SKM-1 (cell line): Measurements from ENCODE around the gene CALCA.
"Not testable (repeated sequence)": the region's sequence is repeated elsewhere in the genome, so short reads cannot be mapped to it uniquely, and the experiment has no call there.

Experiments used
- DNase-seq: peaks from one replicate; lab custom pipeline; 2025; ENCODE audit not compliant: unreplicated experiment; lab: John Stamatoyannopoulos, UW

The CALCA gene, protein sequence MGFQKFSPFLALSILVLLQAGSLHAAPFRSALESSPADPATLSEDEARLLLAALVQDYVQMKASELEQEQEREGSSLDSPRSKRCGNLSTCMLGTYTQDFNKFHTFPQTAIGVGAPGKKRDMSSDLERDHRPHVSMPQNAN

DNA sequence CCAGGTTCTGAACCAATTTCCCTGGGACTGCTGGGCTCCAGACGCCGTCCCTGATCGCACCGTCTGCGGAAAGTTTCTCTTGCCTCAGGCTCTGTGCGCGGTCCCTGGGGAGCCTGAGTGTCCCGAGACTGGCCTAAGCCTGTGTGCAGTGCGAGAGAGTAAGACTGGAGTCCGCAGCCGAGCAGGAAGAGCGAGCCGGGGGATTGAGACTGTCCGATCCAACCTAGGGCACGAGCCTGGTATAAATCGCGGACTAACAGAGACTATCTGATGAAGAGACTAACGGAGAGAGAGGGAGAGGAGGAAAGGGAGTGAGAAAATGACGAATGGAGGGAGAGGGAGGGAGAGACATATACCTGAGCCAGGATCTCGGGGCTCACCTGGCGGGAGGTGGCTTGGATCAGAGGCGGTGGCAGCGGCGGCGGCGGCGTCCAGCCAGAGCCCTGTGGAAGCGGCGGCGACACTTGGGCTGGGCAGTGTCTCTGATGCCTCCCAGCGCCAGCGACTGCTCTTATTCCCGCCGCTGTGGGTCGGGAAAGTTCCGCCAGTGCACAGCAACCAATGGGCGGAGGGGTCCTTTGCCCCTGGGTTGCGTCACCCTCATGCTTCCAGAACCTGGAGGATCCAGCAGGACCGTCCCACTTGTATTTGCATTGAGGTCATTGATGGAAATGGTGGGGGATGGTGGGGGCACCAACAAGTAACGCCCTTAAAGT, at the start of gene CALCA:
Gene CALCA (minus strand): TSS at position 487 of the 716 bp plus-strand sequence. CDS start 1,159 bp downstream, outside the sequence.
- no peak for DNase-seq

DNA sequence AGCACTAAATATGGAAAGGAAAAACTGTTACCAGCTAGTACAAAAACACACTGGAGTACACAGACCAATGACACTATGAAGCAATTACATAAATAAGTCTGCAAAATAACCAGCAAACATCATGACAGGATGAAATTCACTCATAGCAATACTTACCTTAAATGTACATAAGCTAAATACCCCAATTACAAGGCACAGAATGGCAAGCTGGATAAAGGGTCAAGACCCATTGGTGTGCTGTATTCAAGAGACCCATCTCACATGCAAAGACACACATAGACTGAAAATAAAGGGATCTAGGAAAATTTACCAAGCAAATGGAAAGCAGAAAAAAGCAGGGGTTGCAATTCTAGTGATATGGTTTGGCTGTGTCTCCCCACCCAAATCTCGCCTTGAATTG, 44.0 kb upstream of the CALCA start:
- no peak for DNase-seq

DNA sequence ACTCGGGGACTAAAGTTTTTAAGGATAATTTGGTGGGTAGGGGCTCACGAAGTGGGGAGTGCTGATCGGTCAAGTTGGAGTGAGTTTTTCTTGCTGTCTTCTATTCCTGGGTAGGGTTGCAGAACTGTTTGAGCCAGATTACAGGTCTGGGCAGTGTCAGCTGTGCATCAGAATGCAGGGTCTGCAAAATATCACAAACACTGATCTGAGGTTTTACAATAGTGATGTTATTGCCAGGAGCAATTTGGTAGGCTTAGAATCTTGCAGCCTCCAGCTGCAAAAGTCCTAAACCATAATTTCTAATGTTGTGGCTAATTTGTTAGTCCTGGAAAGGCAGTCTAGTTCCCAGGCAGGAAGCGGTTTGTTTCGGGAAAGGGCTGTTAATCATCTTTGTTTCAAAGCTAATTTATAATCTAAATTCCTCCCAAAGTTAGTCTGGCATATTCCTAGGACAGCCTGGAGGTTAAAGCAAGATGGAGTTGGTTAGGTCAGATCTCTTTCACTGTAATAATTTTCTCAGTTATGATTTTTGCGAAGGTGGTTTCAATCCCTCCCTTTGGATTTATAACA, 39.7 kb upstream of the CALCA start:
- DNase-seq, result no peak

DNA sequence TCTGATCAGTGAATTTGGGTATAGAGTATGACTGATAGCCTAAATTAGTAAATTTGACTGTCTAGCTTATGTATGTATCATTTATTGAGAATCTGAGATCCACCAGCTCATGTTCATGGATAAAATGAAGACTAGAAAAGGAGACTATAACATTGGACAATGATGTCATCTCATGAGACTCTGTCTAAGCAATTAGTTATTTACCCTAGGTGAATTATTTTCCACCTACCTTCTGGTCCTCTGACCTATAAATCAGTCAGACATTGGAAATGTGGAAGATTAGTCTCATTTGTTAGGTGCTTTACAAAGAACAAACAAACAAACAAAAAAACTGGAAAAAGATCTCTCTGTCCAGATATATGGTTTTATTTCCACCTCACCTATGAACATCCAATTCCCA, 38.7 kb upstream of the CALCA start:
- DNase-seq, result no peak

DNA sequence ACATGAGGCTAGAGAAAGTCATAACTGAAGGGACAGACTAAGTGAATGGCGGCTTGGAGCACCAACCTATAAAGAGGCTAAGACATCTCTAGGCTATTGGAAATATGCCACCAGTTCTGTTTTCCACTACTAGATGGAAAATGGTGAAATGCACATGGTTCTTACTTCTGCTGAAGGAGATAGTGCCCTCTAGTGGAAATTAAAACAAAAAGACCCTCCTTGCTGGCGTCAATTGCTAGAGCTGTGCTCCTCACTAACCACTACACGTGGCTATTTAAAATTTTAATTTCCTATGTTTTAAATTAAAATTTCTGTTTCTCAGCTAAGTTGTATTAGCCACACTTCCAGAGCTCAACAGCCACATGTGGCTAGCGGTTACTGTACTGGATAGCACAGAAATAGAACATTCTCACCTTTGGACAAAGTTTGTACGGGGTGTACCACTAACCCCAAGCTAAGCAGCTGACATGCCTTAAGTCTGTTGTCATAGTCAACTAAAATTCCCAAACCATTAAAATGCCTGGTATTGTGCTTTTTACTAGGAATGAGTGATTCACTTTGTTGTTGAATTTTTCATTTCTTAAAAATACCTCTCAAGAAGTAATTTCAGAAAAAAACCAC, 34.1 kb upstream of the CALCA start:
- DNase-seq, result peak; percentile 76

DNA sequence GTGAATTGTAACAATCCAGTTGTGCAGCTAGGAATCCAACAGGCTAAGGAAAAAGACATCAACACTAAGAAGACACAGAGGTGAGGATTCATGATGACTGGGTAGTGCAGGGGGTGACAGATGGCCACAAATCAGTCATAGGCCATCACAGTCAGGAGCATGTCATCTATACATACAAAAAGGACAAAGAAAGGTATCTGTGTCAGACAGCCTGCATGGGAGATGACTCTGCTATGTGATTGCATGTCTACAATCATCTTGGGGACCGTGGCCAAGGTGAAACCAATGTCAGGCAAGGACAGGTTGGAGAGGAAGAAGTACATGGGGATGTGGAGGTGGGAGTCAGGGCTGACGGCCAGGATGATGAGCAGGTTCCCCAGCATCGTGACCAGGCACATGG, 16.0 kb upstream of the CALCA start:
- DNase-seq, result not testable (repeated sequence)

DNA sequence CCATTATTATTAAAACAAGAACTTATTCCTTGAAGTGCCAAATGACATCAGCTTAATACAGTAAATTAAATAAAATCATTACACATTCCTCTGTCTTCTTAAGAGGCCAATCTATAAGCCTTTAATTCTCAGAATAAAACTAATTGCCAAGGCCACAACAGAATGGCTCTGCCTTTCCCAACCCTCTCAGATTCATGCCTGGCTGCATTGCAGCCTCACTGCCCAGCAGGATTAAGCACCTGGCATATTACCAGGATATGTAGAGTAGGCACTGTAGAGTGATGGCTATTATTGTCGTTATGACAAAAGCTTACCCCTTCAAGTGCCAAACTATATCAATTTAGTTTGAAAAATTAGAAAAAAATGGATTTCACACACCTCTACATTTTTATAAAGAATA, 9.4 kb upstream of the CALCA start:
- no peak for DNase-seq

DNA sequence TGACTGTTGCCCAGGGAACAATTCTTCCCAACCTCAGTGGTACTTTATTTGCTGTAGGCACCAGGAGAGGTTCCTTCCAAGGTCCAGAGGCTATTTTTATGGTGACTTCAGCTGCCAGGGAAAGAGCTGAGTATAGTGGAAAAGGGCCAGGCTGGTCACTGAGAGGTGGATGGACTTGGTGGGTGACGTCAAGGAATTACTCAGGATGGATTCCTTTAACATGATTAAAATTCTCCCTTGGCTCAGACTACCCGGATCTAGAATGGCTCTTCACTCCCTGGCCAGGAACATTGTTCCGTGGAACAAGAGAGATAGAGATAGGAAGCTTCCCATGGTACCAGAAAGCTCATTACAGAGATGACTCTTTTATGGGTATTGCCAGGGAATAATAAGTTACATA, 8.7 kb upstream of the CALCA start:
- no peak for DNase-seq

DNA sequence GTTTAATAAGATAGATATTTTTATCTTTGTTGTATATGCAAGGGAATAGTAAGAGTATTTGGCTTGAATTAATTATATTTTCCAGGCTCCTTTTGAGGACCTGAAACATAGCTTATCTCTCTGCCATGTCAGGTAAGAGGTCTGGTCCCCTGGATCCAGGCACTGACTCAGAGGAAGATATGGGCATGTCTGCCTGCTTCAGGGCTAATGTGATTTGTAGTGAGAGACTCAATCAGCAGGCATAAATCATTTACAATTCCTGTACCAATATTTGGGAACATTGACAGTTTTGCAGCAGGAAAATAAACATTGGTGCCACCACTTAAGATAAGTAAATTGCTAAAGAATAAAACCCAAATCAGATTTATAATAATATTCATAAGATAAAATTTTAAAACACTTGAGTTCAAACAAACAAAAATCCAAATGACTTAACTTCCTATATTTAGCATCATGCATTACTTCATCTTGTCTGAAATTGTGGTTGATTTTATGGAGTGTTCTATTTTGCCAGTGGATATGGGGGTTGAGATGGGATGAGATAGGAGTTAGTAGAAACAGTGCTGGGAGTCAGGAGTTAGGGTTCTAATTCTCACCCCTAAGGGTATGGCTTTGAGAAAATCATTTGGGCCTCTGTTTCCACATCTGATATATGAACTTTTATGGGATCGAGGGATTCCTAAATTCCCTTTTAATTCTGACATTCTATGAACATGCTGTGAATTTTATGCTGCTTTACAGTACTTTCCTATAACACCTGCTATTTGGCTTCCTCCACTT, 5.1 kb upstream of the CALCA start:
- no peak for DNase-seq

DNA sequence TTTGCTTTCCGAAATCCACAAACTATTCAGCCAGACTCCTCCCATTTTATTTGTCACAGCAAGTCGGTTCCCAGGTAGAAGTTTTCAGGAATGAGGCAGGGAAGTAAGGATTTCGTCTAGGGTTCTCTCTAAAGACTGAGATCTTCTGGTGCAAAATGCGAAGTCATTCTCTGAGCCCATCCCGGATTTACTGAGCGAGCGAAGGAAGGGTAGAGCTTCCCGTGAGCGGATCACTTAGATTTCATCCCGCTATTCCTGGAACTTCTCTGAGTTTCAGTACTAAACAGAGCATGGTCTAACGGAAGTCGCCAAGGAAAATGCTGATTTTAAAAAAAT, 3.1 kb upstream of the CALCA start:
- no peak for DNase-seq

DNA sequence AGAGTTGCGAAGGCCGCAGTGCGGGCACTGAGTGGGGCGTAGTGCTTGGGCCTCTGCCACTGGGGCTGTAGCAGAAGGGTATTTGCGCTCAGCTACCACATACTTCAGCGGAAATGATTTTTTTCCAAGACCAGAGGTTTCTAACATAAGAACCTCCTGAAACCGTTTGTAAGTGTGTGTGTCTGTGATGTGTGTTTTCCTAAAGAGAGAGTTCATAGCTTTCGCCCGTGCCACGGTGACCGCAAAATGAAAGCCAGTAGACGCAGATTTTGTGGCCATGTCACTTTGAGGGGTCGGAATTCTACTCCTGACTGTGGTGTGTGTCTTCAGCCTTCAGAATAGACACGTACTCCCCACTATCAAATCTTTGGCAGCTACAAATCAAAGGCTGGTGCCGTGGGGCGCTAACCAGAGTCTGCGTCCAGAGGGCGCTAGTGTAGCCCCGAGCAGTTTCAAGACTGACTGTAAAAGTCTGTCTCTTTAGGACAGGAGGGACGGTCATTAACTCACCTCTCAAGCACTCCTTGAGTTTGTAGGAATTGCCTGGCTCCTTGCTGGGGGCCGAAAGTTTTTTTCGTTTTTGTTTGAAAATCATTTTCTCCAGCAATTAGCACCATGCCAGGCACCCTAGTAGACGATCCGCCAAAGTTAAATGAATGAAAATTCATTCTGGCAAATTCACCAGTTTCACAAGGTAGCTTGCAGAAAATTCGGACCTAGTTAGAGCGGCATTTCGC, 2.5 kb upstream of the CALCA start:
- peak; percentile 23 for DNase-seq

DNA sequence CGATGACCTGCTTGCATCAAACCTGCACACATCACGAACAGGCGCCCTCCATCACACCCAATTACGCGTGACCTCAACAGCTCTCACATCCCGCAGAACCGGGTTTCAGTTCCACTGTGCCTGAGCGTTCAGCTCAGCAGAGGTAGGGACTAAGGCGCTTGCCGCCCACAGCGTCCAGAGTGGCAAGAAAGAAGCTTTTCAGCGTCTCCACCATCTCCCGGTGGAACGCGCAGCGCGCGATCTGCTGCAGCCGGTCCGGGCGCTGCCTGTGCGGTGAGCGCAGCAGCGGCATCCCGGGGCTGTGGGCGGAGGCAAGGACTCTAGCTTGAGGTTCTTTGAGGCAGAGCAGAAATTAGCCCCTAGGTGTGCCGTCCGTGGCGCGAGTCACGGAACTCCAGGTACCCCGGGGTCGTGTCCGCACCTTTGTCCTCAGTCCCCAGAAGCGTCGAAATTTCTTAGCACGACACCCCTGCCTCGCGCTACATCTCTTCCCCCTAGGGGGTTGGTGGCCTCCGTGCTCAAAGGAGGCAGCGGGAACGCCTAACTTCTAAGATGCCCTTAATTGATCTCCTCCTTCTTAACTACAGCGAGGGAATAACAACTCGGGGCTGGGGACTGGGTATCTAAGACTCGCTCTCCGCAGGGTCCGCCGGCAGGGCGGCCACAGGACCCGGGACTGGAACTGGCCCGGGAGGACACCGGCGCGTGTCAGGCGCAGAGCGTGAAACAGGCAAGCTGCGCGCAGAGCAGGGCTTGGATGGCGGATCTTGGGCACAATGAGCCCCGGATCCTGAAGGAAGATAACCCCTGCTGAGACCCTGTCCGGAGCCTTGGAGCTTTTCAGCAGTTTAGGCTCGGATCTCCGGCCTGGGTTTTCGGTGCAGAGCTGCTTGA, 1.7 kb upstream of the CALCA start:
- no peak for DNase-seq

DNA sequence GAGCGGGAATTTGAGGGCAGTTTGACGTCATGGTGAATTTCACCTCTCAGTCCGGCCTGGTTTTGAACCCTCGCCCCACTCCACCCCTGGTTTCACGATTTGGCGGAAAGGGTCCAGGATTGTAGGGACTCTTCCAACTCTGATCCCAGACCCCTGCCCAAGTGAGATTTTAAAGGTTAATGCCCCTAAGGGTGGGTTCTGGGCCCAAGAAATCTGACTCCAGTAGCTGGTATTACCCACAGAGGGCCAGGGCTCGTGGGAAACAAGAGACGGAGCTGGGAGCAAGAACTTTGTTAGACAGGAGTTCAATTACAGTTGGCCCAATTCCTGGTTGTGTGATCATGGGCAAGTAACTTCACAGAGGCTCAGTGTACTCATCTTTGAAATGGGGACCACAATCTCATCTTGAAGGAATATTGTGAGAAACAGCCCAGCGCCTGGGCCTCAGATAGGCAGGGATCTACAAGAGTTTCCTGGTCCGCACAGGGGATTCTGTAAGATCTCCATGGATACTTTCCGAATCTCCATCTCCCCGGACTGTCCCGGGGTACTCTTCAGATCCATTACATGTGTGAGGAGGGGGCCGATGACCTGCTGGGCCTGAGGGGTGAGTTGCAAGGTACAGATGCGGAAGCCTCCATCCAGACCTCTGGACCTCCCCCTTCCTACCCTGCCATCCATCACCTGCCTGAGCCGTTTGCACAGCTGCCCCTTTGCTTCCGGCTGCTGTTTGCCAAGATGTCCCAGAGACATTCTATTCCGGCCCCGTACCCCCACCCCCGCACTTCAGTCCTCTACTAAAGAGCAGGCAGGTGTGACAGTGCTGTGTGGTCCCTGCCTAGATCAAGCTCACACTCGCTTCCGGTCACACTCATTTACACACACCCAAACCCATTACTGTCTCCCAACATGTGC, 687 bp upstream of the CALCA start:
- no peak for DNase-seq

DNA sequence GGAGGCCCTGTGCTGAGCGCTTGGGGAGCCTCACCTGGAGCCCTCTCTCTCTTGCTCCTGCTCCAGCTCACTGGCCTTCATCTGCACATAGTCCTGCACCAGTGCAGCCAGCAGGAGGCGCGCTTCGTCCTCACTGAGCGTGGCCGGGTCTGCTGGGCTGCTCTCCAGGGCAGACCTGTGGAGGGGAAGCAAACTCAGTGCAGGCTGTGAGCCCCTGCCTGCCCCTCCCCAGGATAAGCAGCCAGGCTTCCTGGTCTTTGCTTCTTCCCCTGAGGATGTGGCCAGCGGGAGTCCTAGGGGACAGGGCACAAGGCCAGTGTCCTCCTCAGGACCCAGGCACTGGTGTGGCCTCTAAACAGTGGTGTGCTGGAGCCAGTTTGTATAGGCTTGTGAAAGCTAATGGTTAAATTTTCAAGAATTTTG, 2.2 kb downstream of the CALCA start:
- peak; percentile 21 for DNase-seq

DNA sequence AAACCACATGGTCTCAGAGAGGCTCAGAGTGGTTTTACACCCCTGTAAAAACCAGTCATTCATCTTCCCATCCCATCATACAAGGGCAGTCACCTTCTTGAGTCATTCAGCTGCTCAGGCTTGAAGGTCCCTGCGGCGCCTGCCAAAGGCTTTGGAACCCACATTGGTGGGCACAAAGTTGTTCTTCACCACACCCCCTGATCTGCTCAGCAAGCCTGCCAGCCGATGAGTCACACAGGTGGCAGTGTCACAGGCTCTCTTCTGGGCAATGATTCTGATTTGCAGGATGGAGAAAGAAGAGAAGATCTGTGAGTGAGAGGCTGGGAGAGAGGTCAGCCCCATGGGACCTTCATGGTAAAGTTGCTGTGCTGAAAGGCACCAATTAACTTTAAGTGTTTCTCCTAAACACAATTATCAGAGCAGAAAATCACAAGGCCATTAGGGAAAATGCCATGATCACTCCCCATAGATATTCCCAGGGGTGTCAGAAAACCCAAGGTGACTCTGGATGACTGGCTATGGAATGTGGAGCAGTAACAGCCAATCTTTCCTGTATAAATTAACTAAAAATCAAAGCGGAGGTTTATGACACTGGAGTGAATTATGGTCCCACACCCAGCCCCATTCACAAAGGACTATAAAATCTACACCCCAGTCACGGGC, 4.4 kb downstream of the CALCA start:
- no peak for DNase-seq

DNA sequence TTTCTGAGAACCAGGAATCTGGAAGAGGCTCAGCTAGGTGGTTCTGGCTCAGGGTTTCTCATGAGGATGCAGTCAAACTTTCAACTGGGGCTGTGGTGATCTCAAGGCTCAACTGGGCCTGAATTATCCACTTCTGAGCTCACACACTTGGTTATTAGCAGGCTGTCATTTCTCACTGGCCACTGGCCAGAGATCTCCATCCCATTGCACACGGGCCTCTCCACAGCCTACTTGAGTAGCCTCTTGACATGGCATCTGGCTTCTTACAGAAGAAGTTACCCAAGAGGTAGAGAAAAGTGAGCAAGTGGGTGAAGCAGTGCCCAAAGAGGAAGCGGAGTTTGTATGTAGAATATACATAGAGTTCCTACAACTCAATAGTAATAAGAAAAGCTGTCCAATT, 16.0 kb downstream of the CALCA start:
- no peak for DNase-seq

DNA sequence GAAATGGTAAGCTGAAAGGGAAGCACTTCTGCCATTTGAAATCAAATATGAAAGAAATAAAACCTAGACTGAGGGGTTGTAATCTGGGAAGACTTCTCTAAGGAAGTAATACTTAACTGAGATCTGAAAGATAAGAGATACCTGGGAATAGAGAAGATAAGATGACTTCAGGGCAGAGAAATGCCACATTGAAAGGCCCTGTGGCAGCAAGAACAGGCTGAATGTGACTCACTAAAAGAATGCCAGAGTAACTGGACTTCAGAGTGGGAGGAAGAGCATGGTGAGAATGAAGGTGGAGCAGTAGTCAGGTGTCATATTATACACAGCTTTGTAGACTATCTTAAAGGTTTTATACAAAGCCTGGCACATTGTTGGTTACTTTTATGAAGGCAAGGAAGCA, 17.6 kb downstream of the CALCA start:
- DNase-seq, result no peak

DNA sequence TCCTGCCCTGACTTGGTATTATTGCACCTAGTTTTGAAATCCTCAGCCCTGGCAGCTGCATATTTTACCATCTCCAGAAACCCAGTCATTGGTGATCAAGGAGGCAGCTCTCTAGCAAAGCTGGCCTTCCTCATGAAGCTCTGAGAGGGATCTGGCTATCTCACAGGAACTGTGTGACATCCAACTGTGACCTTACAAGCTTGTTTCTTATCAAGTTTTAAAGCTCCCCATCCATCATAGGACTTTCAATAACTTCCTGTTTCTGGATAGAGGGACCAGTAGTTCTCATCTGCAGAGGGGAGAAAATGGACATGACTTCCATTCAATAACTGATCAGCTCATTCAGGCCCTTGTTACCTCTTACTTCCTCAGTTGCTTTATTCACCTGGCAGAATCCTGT, 18.2 kb downstream of the CALCA start:
- no peak for DNase-seq
